M059J (cell line): ENCODE measurements around the gene CREG2. TPM values are rescaled to one million over a fixed set of nuclear protein-coding genes. Genes with fewer than 3 reads are reported as not detected.

Source experiments
- DNase-seq: peaks from one replicate; pipeline ENCODE4 v3.0.0-alpha.2; 2012; ENCODE audit warnings: low read depth
- total RNA-seq: library from RNA; depleted of rRNA; stranded (reverse); fragments of >200 nt; shearing (Covaris generic); gene quantifications from 2 replicates; pipeline ENCODE4 v1.2.3, GENCODE V29; 2014; rRNA removed

CREG2 gene
- total RNA-seq, 1 experiment from 2014 or later, result 0.86 TPM

- DNase-seq, result peak; percentile 54
These were observed 78.7 kb downstream of the CREG2 start, which contains the start of gene RNF149 for GRCh38 chr2:101308432-101309210. RNF149 (minus strand) TSS chr2:101308701; CDS start chr2:101308588, 113 bp downstream.

DNA sequence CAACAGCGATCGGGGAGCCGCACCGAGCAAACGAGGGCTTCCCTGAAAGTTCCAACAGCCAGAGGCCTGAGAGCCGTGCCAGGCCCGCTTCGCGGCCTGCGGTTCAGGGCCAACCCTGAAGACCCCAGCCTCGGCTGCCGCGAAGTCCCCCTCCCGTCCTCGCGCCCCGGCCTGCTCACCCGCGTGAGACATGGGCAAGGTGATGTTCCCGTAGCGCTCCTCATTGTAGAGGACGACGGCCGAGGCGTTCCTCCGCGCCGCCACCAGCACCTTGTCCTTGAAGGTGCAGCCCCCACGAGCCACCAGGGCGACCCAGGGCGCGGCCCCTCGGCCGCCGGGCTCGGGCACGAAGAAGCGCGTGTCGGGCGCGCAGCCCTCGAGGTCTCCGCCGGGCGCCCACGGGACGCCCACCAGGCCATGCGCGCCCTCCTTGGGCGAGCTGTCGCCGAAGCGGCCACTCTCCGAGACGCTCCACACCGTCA lies 79.3 kb downstream of the CREG2 start:
- DNase-seq, result no peak

DNA sequence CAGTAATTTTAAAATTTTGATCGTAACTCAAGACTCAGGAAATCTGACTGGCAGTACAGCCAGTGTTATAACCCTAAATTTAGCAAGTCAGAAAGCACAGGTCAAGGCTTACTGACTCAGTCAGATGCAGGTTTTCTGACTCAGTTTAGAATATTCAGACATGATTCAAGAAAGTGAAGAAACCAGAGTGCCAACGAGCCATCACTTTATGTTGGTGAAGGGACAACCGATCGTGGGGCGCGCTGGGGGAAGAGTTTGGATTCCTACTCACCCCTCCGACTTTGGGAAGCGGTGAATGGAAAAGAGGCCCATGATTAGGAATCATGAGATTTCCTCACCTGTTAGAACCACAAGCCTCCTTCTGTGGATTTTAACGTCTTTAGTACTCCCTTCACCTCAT lies 79.8 kb downstream of the CREG2 start:
- no peak for DNase-seq

DNA sequence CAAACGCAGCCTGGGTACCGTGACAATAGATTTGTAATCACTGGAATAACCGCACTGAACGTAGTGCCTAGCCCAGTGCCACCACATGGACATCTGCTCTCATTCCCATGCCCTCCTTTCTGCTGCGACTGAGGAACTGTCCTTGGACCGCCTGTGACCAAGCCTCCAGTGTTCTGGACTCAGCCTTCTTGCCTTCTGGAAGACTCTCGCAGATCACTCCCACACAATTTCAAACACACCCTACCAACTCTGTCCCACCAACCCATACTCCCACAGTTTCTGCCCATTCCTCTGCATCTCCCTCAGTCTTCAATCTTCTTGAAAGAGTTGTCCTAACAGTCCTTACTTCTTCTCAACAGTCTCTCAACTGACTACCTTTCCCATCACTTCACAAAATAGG lies 80.9 kb downstream of the CREG2 start:
- DNase-seq, result no peak

DNA sequence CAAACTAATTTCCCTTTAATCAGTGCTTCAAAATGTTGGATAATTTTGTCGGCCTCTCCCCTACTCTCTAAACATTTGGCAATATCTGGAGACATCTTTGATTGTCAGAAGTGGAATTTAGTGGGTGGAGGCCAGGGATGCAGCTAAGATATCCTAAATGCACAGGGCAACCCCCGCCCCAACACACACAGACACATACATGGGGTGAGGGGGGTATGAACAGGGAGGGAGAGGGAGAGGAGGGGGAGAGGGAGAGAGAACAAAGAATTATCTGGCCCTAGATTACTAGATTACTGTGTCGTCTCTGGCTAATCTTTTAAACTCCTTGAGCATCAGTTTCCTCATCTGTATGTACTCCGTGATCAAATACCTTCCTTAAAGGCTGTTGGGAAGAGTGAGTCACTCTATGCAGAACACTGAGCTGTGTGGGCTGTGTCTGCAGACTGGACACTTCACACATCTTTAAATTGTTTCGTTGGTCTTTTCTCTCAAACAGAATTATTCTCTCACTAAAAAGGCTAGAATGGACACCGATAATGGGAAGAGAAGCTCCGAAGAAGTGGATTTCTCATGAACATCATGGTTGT lies 81.7 kb downstream of the CREG2 start:
- DNase-seq, result peak; percentile 31

DNA sequence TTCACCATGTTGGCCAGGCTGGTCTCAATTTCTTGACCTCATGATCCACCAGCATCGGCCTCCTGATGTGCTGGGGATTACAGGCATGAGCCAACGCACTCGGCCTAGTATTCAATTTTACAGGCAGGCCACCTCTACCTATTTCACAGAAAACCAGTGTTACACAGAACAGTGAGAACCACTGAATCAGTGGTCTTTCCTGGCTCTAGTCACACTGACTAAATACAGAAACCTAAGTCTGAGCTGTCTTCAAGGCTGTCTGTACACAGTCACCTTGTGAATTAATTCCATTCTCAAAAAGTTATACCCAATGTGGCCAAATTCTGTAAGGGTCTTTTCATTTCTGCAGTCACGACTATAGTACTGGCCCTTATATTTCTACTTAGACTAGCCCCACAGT lies 82.3 kb downstream of the CREG2 start:
- no peak for DNase-seq

DNA sequence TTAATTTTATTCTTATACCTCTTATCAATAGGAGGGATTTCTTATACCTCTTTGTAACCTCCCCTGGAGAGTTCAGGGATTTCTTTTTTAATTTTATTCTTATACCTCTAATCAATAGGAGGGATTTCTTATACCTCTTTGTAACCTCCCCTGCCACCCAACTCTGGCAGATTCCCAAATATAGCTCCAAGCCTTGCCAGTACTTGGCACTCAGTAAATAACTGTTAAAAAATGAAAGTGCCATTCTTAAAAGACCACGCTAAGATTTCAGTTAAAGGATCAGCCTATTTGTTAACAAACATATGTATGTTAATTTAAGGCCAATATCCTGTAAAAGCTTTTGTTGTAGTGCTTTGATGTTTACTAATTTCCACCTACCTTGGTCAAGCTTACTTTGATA lies 83.6 kb downstream of the CREG2 start:
- DNase-seq, result no peak

DNA sequence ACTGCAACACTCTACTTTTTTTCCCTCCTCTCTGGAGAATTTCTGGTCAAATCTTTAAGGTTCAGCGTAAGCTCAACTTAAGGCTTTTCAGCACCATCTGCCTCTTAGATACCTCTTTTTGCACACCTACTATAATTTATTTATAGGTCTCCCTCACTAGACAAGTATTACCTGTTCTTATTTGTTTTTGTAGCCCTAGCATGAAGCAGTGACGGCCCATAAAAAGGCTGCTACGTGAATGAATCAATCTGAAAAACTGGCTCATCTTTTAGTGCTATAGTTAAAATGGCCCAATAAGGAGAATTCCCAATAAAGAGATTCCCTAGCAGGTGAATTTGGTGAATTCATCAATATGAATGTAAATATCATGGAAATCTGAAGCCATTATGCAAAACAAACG lies 85.3 kb downstream of the CREG2 start:
- no peak for DNase-seq

GRCh38 chr2:101300836-101301235 lies 86.5 kb downstream of the CREG2 start:
- no peak for DNase-seq

DNA sequence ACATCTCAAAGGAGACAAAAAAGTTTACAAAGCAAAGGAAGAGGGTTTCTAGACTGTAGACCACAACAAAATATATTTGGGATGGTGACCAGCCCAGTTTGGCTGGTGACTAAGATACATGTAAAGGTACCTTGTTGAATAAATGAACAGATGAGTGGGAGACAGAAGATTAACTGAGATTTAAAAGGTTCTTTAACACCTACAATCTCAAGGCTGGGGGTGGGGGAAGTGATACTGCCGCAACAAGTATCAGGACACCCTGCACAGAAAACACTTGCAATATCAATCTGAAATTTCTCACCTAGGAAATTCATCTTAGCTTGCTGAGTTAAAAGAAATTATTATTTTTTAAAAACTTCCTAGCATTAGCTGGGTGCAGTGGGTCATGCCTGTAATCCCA lies 87.1 kb downstream of the CREG2 start:
- DNase-seq, result no peak

GRCh38 chr2:101299604-101300003 lies 87.7 kb downstream of the CREG2 start:
- no peak for DNase-seq

- DNase-seq, result no peak
These were observed 89.9 kb downstream of the CREG2 start for GRCh38 chr2:101297383-101297782.

GRCh38 chr2:101296371-101296770 lies 90.9 kb downstream of the CREG2 start:
- DNase-seq, result no peak

DNA sequence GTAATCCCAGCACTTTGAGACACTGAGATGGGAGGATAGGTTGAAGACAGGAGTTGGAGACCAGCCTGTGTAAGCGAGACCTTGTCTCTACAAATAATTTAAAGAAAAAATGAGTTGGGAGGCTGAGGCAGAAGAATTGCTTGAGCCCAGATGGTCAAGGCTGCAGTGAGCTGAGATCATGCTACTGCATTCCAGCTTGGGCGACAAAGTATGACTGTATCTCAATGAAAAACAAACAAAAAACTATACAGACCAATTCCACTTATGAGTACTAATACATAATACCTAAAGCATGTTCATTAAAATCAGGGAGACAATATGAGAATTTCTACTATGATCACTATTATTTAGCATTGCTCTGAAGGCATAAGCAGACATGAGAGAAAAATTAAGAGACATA lies 91.4 kb downstream of the CREG2 start:
- no peak for DNase-seq

Other genes with a start within 250 kb of the CREG2 start
- gene TBC1D8, start 236.1 kb downstream of the CREG2 start, total RNA-seq, result 5.1 and 9.3 TPM in 2 replicates
- gene CNOT11, start 134.6 kb downstream of the CREG2 start, total RNA-seq, result 43.1 and 57.1 TPM in 2 replicates
- 4.6 and 9.3 TPM in 2 replicates for gene RNF149, start 78.8 kb downstream of the CREG2 start, total RNA-seq
- not detected in 2 replicates for gene RFX8, start 87.6 kb upstream of the CREG2 start, total RNA-seq